HepG2 (cell line): ENCODE results near the gene HBM. TPM values are rescaled to one million over a fixed set of nuclear protein-coding genes. Genes with fewer than 3 reads are reported as not detected.

Experiments used
- ARID4A ChIP-seq: sonication (generic); formaldehyde crosslinking; IDR thresholded peaks from 2 replicates; pipeline ENCODE4 v1.5.0; 2020; ENCODE audit warnings: mild to moderate bottlenecking, missing genetic modification reagents, borderline replicate concordance
- ATF7-NPFF ChIP-seq: sonication (generic); formaldehyde crosslinking; IDR thresholded peaks from 2 replicates; pipeline ENCODE4 v1.8.1; 2023; ENCODE audit warnings: mild to moderate bottlenecking, low read depth, missing genetic modification reagents, moderate library complexity
- ETV5 ChIP-seq: IDR thresholded peaks from 2 replicates; pipeline ENCODE4 v1.6.1; 2018; ENCODE audit warnings: missing biosample characterization, missing genetic modification reagents, inconsistent platforms, borderline replicate concordance
- HHEX ChIP-seq: IDR thresholded peaks from 2 replicates; pipeline ENCODE4 v1.6.1; 2016; ENCODE audit warnings: control low read depth
- KDM4B ChIP-seq: sonication (generic); formaldehyde crosslinking; IDR thresholded peaks from 2 replicates; pipeline ENCODE4 v1.4.0; 2020; ENCODE audit warnings: missing genetic modification reagents
- KLF12 ChIP-seq: sonication (generic); formaldehyde crosslinking; IDR thresholded peaks from 2 replicates; pipeline ENCODE4 v1.4.0; 2020; ENCODE audit warnings: missing genetic modification reagents, borderline replicate concordance
- MATR3 ChIP-seq: sonication (generic); formaldehyde crosslinking; IDR thresholded peaks from 2 replicates; pipeline ENCODE4 v1.4.0; 2020; ENCODE audit warnings: missing genetic modification reagents
- MEIS1 ChIP-seq: sonication (generic); formaldehyde crosslinking; IDR thresholded peaks from 2 replicates; pipeline ENCODE4 v1.9.0; 2021; ENCODE audit warnings: mild to moderate bottlenecking, missing genetic modification reagents, moderate library complexity, borderline replicate concordance
- MTF1 ChIP-seq: sonication (generic); formaldehyde crosslinking; IDR thresholded peaks from 2 replicates; pipeline ENCODE4 v1.5.0; 2020; ENCODE audit warnings: missing genetic modification reagents
- NFE2L1 ChIP-seq: sonication (generic); formaldehyde crosslinking; IDR thresholded peaks from 2 replicates; pipeline ENCODE4 v1.4.0; 2020; ENCODE audit warnings: missing genetic modification reagents, mild to moderate bottlenecking, borderline replicate concordance
- NFE2L2 ChIP-seq: fragments of 150-350 bp; IDR thresholded peaks from 2 replicates; pipeline ENCODE4 v1.6.1; 2014; ENCODE audit warnings: low read length
- NPAS2 ChIP-seq: sonication (generic); formaldehyde crosslinking; IDR thresholded peaks from 2 replicates; pipeline ENCODE4 v1.8.0; 2022; ENCODE audit warnings: mild to moderate bottlenecking, missing genetic modification reagents, borderline replicate concordance
- RBAK ChIP-seq: sonication (generic); formaldehyde crosslinking; IDR thresholded peaks from 2 replicates; pipeline ENCODE4 v1.5.1; 2020; ENCODE audit warnings: mild to moderate bottlenecking, missing genetic modification reagents
- RORA ChIP-seq: sonication (generic); formaldehyde crosslinking; IDR thresholded peaks from 2 replicates; pipeline ENCODE4 v1.5.0; 2020; ENCODE audit warnings: mild to moderate bottlenecking, missing genetic modification reagents, moderate library complexity
- SALL1 ChIP-seq: sonication (generic); formaldehyde crosslinking; IDR thresholded peaks from 2 replicates; pipeline ENCODE4 v1.8.0; 2022; ENCODE audit warnings: mild to moderate bottlenecking, missing genetic modification reagents
- SAP130 ChIP-seq: IDR thresholded peaks from 2 replicates; pipeline ENCODE4 v1.6.1; 2016; ENCODE audit warnings: low read depth
- TRIM24 ChIP-seq: sonication (generic); formaldehyde crosslinking; IDR thresholded peaks from 2 replicates; pipeline ENCODE4 v1.8.0; 2022; ENCODE audit warnings: mild to moderate bottlenecking, missing genetic modification reagents
- ZBTB8A ChIP-seq: sonication (generic); formaldehyde crosslinking; IDR thresholded peaks from 2 replicates; pipeline ENCODE4 v1.4.0; 2020; ENCODE audit warnings: mild to moderate bottlenecking, low read depth, missing genetic modification reagents, borderline replicate concordance
- ZNF276 ChIP-seq: sonication (generic); formaldehyde crosslinking; IDR thresholded peaks from 2 replicates; pipeline ENCODE4 v1.4.0; 2020; ENCODE audit warnings: mild to moderate bottlenecking, low read depth, missing genetic modification reagents
- ZNF883 ChIP-seq: sonication (generic); formaldehyde crosslinking; IDR thresholded peaks from 2 replicates; pipeline ENCODE4 v1.5.1; 2020; ENCODE audit warnings: mild to moderate bottlenecking, missing genetic modification reagents; ENCODE audit errors: not compliant biosample characterization
- polyA plus RNA-seq, 8 experiments: library from polyadenylated mRNA; depleted of rRNA in 3 of 8; stranded (reverse) in 7 of 8; unstranded in 1 of 8; fragments of >200 nt; fragmentation: Illumina TruSeq in 4 of 8; extraction: Trizol in 4 of 8; gene quantifications; 2 replicates each; pipeline versions ENCODE4 v1.2.1 to v1.2.3, GENCODE V29; 2011 to 2016; ENCODE audit warnings: low read depth in 4 of 8, missing spikeins in 1 of 8, mixed read lengths in 1 of 8; ENCODE audit not compliant: insufficient read depth in 1 of 8
- total RNA-seq, 5 experiments: library from RNA; depleted of rRNA; stranded (reverse); fragments of >200 nt; fragmentation: Illumina TruSeq; extraction: Trizol; gene quantifications; 2 replicates each; pipeline ENCODE4 v1.2.3, GENCODE V29; 2016; ENCODE audit warnings: low read depth in 1 of 5
- TF ChIP-seq, protein P1 (sequence below): sonication (generic); formaldehyde crosslinking; IDR thresholded peaks from 2 replicates; pipeline ENCODE4 v1.9.0; 2021; ENCODE audit warnings: missing genetic modification reagents, mild to moderate bottlenecking, borderline replicate concordance

HBM gene
- total and polyA plus RNA-seq, 2 of the 13 experiments (the other 11 are each of a cell fraction or from before 2014, with no cell fraction given) = not detected

GRCh38 chr16:180681-181564, 15.1 kb downstream of the HBM start (continued):
- TF ChIP-seq ZNF883 (CRISPR knock-in tag) (peak; percentile 99), NFE2L1 (CRISPR knock-in tag) (peak; percentile 93), SAP130 (CRISPR knock-in tag) (peak; percentile 79), NPAS2 (CRISPR knock-in tag) (peak; percentile 95), MATR3 (CRISPR knock-in tag) (no peak), ARID4A (CRISPR knock-in tag) (peak; percentile 85), KLF12 (CRISPR knock-in tag) (peak; percentile 84), KDM4B (CRISPR knock-in tag) (peak; percentile 71; the same call in 1 of the 2 replicates), NFE2L2 (no peak), HHEX (CRISPR knock-in tag) (no peak), RBAK (no peak), TRIM24 (no peak), SALL1 (CRISPR knock-in tag) (peak; percentile 99), ATF7-NPFF (CRISPR knock-in tag) (peak; percentile 100), RORA (CRISPR knock-in tag) (no peak), MTF1 (CRISPR knock-in tag) (peak; percentile 92; the same call in 1 of the 2 replicates), ZNF276 (peak; percentile 97), ZBTB8A (CRISPR knock-in tag) (peak; percentile 92), ETV5 (CRISPR knock-in tag) (peak; percentile 58), MEIS1 (CRISPR knock-in tag) (peak; percentile 87)
- TF ChIP-seq, protein P1, sequence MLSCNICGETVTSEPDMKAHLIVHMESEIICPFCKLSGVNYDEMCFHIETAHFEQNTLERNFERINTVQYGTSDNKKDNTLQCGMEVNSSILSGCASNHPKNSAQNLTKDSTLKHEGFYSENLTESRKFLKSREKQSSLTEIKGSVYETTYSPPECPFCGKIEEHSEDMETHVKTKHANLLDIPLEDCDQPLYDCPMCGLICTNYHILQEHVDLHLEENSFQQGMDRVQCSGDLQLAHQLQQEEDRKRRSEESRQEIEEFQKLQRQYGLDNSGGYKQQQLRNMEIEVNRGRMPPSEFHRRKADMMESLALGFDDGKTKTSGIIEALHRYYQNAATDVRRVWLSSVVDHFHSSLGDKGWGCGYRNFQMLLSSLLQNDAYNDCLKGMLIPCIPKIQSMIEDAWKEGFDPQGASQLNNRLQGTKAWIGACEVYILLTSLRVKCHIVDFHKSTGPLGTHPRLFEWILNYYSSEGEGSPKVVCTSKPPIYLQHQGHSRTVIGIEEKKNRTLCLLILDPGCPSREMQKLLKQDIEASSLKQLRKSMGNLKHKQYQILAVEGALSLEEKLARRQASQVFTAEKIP (CRISPR knock-in tag) = no peak
